Neuronal stem cell (in vitro differentiated cells): Measurements from ENCODE around the gene SPATA19.

Experiments used
- DNase-seq: peaks from one replicate; pipeline ENCODE4 v3.0.0-alpha.2; 2013; ENCODE audit warnings: low spot score
- H2AFZ ChIP-seq: one replicate; pipeline ENCODE4 v1.6.1; 2013; ENCODE audit warnings: mild to moderate bottlenecking, low read length, inconsistent platforms
- H2AK5ac ChIP-seq: 2 replicates; pipeline ENCODE4 v1.6.1; 2013; ENCODE audit warnings: low read depth, mild to moderate bottlenecking, inconsistent platforms, low read length, moderate library complexity, mixed read lengths
- H2BK120ac ChIP-seq: 2 replicates; pipeline ENCODE4 v1.6.1; 2013; ENCODE audit warnings: low read depth, mild to moderate bottlenecking, inconsistent platforms, low read length, moderate library complexity, mixed read lengths
- H2BK12ac ChIP-seq: one replicate; pipeline ENCODE4 v1.6.1; 2013; ENCODE audit warnings: low read length, inconsistent platforms
- H2BK15ac ChIP-seq: 2 replicates; pipeline ENCODE4 v1.6.1; 2013; ENCODE audit warnings: mild to moderate bottlenecking, low read length, inconsistent platforms, mixed read lengths
- H2BK5ac ChIP-seq: one replicate; pipeline ENCODE4 v1.6.1; 2013; ENCODE audit warnings: inconsistent platforms, mild to moderate bottlenecking, low read length, moderate library complexity
- H3K14ac ChIP-seq: one replicate; pipeline ENCODE4 v1.6.1; 2013; ENCODE audit warnings: low read length, inconsistent platforms
- H3K18ac ChIP-seq: 2 replicates; pipeline ENCODE4 v1.6.1; 2013; ENCODE audit warnings: low read length, inconsistent platforms
- H3K23ac ChIP-seq: 2 replicates; pipeline ENCODE4 v1.6.1; 2013; ENCODE audit warnings: low read depth, mild to moderate bottlenecking, mixed read lengths, low read length, inconsistent platforms; ENCODE audit not compliant: poor library complexity
- H3K27ac ChIP-seq: replicated peaks from 3 replicates; pipeline ENCODE4 v1.5.1; 2013; ENCODE audit warnings: low read length, inconsistent platforms
- H3K27me3 ChIP-seq, 3 experiments: 2 replicates each; pipeline ENCODE4 v1.6.1; 2013; ENCODE audit warnings: low read length in 3 of 3, mild to moderate bottlenecking in 2 of 3, inconsistent platforms in 1 of 3, low read depth in 1 of 3, mixed read lengths in 1 of 3, moderate library complexity in 1 of 3; ENCODE audit not compliant: control insufficient read depth in 3 of 3, insufficient read depth in 3 of 3
- H3K36me3 ChIP-seq, 2 donors: replicated peaks in 1 of 2; 2 replicates each; pipeline ENCODE4 v1.6.1; 2013; ENCODE audit warnings: low read length in 2 of 2; ENCODE audit not compliant: control insufficient read depth in 2 of 2, insufficient read depth in 2 of 2
- H3K4ac ChIP-seq: 2 replicates; pipeline ENCODE4 v1.6.1; 2013; ENCODE audit warnings: inconsistent platforms, mild to moderate bottlenecking, low read length, moderate library complexity
- H3K4me1 ChIP-seq, 2 donors: 1 replicate in 1 of 2; 2 replicates in 1 of 2; pipeline ENCODE4 v1.6.1; 2013; ENCODE audit warnings: low read length in 2 of 2, low read depth in 1 of 2; ENCODE audit not compliant: control insufficient read depth in 2 of 2, insufficient read depth in 1 of 2
- H3K4me2 ChIP-seq: one replicate; pipeline ENCODE4 v1.6.1; 2013; ENCODE audit warnings: mild to moderate bottlenecking, low read length, inconsistent platforms; ENCODE audit not compliant: insufficient read depth, poor library complexity, severe bottlenecking
- H3K4me3 ChIP-seq, 2 donors: 2 replicates each; pipeline ENCODE4 v1.5.1; 2013; ENCODE audit warnings: low read length in 2 of 2, mild to moderate bottlenecking in 2 of 2, inconsistent platforms in 1 of 2, moderate library complexity in 1 of 2
- H3K79me1 ChIP-seq: one replicate; pipeline ENCODE4 v1.6.1; 2013; ENCODE audit warnings: low read depth, mild to moderate bottlenecking, inconsistent platforms, low read length, moderate library complexity
- H3K9ac ChIP-seq: one replicate; pipeline ENCODE4 v1.6.1; 2013; ENCODE audit warnings: mild to moderate bottlenecking, low read depth, low read length, inconsistent platforms; ENCODE audit not compliant: poor library complexity
- H3K9me3 ChIP-seq, 2 donors: replicated peaks in 1 of 2; 2 replicates each; pipeline versions ENCODE3 to v1.6.1; 2013; ENCODE audit warnings: low read length in 2 of 2, mild to moderate bottlenecking in 2 of 2, inconsistent platforms in 1 of 2, low read depth in 1 of 2, mixed read lengths in 1 of 2, moderate library complexity in 1 of 2; ENCODE audit not compliant: control insufficient read depth in 2 of 2, insufficient read depth in 1 of 2
- H4K8ac ChIP-seq: one replicate; pipeline ENCODE4 v1.6.1; 2013; ENCODE audit warnings: low read depth, mild to moderate bottlenecking, inconsistent platforms, low read length, moderate library complexity
- H4K91ac ChIP-seq: one replicate; pipeline ENCODE4 v1.6.1; 2013; ENCODE audit warnings: low read length, low read depth, mild to moderate bottlenecking, inconsistent platforms; ENCODE audit not compliant: poor library complexity
- WGBS, 2 donors: extraction: QIAGEN DNeasy Blood & Tissue Kit; methylation state at CpG; one replicate each; pipeline ENCODE4 v1.1.7; 2013; ENCODE audit warnings: missing lambda C conversion rate in 2 of 2, mixed read lengths in 1 of 2; ENCODE audit not compliant: insufficient read length in 2 of 2, insufficient replicate concordance in 1 of 2; ENCODE audit errors: extremely low coverage in 2 of 2; 5-methylcytosine and 5-hydroxymethylcytosine counted together

SPATA19 gene

DNA sequence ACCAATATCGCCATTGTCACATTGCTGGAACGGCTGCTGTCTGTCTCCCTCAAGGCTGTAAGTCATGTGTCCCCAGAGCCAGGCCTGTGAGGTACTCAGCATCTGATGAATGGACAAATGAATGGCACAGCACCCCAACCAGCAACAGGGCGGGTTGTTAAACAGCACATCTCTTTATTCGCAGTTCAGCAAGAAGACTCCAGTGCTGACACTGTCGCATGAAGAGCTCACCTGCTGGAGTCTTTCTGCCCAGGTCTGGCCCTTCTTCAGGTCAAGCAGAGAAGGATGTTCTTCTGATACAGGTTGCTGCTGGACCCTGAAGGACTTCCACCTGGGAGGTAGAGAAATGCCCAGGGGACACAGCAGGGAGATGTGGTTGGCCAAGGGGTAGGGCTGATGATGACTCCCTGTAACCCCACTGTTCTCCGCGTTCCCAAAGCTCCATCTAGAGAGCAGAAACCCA lies 4.8 kb downstream of the SPATA19 start:
- Histone ChIP-seq H3K27me3 (no peaks in the 10 kb centered on the region), H3K4me3 (no peak overlapping the region), H3K9ac (no peak overlapping the region), H3K4ac (no peak overlapping the region), H3K4me2 (no peak overlapping the region), H2BK120ac (no peak overlapping the region), H3K79me1 (no peaks in the 10 kb centered on the region), H2BK15ac (no peak overlapping the region), H3K18ac (no peak overlapping the region), H3K36me3 (no peaks in the 10 kb centered on the region), H2BK12ac (no peak overlapping the region), H2AFZ (no peak overlapping the region), H4K91ac (no peak overlapping the region), H2BK5ac (no peak overlapping the region), H4K8ac (no peak overlapping the region), H3K27ac (no peak overlapping the region), H3K23ac (no peak overlapping the region), H2AK5ac (no peak overlapping the region), H3K9me3 (no peaks in the 10 kb centered on the region), H3K4me1 (no peaks in the 10 kb centered on the region), H3K14ac (no peak overlapping the region)
- no CpG with 5 or more reads among the region's 7 CpGs for WGBS, 2 donors
- no peak for DNase-seq

DNA sequence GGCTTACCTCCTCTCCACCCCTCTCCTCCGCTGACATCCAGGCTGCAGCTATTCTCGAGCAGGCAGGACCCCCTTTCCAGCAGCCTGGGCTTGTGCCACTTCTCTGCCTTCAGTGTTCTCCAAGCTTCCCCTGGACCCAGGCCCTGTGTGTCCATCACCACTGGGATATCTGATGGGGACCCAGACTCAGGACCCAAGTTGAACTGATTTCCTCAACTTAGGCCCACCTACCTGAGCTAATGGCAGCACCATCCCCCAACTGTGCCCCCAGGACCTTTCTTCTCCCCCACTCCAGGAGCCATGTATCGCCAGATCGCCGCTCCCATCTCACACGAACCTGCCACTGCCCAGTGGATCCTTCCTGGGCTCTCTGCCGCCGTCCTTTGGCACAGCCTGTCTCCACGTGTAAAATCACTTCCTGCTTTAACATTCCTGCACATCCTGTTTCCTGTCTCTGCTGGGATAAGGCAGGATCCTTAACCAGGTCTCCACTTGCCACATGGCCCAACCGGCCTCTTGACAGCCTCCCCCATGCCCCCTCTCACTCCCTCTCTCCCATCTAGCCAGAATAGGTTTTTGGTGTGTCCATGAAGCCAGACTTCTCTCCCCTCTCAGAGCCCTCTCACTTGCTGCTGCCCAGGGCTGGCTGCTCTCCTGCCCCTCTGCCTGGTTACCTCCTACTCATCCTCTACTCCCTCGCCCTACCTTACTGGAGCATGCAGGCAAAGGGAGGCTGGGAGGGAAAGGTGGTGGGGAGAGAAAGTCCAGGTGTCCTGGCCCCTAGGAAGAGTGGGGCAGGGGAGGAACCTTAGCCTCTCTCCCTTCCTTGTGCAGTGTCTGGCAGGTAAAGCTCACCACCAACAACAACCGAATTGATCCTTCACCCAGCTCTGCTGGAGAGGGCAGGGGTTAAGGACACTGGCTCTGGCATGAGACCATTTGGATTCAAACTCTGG lies 9.4 kb downstream of the SPATA19 start:
- H3K9ac ChIP-seq = no peak overlapping the region
- H3K18ac ChIP-seq = no peak overlapping the region
- H3K14ac ChIP-seq = no peak overlapping the region
- no peak overlapping the region for H2BK120ac ChIP-seq
- peak overlapping the region; percentile 8 for H2BK15ac ChIP-seq
- H2AFZ ChIP-seq = peak overlapping the region; percentile 75
- H3K23ac ChIP-seq = no peak overlapping the region
- H2BK5ac ChIP-seq = no peak overlapping the region
- no peak overlapping the region for H3K4me3 ChIP-seq
- H3K4me1 ChIP-seq = no peaks in the 10 kb centered on the region
- no peak overlapping the region for H2BK12ac ChIP-seq
- H2AK5ac ChIP-seq = no peak overlapping the region
- no peaks in the 10 kb centered on the region for H3K36me3 ChIP-seq
- H4K8ac ChIP-seq = no peak overlapping the region
- no peak overlapping the region for H3K4ac ChIP-seq
- WGBS, 2 donors = no CpG with 5 or more reads among the region's 12 CpGs
- no peaks in the 10 kb centered on the region for H3K9me3 ChIP-seq
- no peaks in the 10 kb centered on the region for H3K27me3 ChIP-seq
- no peaks in the 10 kb centered on the region for H3K79me1 ChIP-seq
- no peak overlapping the region for H3K27ac ChIP-seq
- DNase-seq = no peak
- H3K4me2 ChIP-seq = no peak overlapping the region
- no peak overlapping the region for H4K91ac ChIP-seq

DNA sequence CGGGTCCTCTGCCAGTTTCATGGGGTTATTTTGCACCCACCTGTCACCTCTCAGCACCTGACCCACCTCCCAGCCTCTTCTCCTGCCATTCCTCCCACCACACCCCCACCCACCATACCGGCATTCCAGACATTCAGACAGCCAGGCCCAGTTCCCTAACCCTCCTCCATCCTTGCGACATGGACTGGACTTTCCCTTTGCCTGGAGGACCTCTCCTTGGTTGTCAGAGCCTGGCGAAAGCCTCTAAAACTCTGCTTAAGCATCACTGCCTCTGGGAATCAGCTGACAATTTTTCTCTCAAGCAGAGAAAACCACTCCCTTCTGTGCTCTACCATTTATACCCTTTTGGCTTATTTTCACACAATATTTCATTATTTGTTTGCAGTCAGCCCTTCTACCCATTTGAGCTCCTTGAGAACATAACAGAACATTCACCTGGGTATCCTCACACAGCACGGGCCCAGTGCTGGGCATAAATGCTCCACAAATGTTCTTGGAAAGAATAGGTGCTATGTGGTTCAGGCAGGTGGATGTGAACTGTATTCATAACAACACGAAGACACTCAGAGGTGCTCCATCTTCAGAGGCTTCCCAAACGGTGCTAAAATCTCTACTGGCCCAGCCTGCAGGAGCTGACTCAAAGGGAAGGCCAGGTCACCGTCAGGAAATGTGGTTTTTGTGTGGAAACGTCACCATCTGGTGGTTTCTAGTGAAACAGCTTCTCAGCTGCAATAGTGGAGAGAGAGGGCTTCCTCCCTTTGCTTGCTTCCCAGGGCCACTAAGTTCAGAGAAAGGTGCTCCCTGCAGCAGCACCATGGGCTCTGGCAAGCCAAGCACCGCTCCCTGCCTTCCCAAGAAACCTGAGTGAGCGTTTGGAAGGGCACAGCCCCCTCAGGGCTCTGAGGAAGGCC lies 10.4 kb downstream of the SPATA19 start:
- Histone ChIP-seq H3K27ac (no peak overlapping the region), H3K4me1 (no peaks in the 10 kb centered on the region), H3K9ac (no peak overlapping the region), H3K27me3 (no peaks in the 10 kb centered on the region), H3K18ac (no peak overlapping the region), H3K23ac (no peak overlapping the region), H2AK5ac (peak overlapping the region; percentile 52), H2BK12ac (no peak overlapping the region), H2BK15ac (peak overlapping the region; percentile 8), H3K4me2 (no peak overlapping the region), H3K4me3 (no peak overlapping the region), H4K8ac (no peak overlapping the region), H3K79me1 (no peaks in the 10 kb centered on the region), H2BK5ac (no peak overlapping the region), H2AFZ (peak overlapping the region; percentile 75), H3K9me3 (no peaks in the 10 kb centered on the region), H3K36me3 (no peaks in the 10 kb centered on the region), H4K91ac (no peak overlapping the region), H3K4ac (no peak overlapping the region), H3K14ac (no peak overlapping the region), H2BK120ac (no peak overlapping the region)
- peak; percentile 78 for DNase-seq
- no CpG with 5 or more reads among the region's 11 CpGs for WGBS, 2 donors
